Measurements from ENCODE around the gene CDC40.

GRCh38 chr6:110185879-110186278, 5.7 kb downstream of the CDC40 start:
- TF ChIP-seq POLR2A (IDR thresholded peaks at IDR 0.05) (no peak), CTCF (IDR thresholded peaks at IDR 0.05) (no peak)

Measured in heart left ventricle (tissue), 13 donors.